Sigmoid colon (tissue), 4 donors: ENCODE data around the gene CPNE4.

Source experiments
- POLR2AphosphoS5 ChIP-seq, 4 donors: sonication (generic); formaldehyde crosslinking; IDR thresholded peaks; one replicate each; pipeline ENCODE4 v1.6.1; 2017; ENCODE audit warnings: antibody characterized with exemption in 4 of 4
- TF ChIP-seq, protein P1 (sequence below), 4 experiments: fragments of 450-650 bp in 3 of 4; fragments of 200-600 bp in 1 of 4; IDR thresholded peaks; one replicate each; pipeline ENCODE4 v1.5.1; 2016 to 2019; ENCODE audit warnings: antibody characterized with exemption in 4 of 4, mild to moderate bottlenecking in 3 of 4, moderate library complexity in 2 of 4

DNA sequence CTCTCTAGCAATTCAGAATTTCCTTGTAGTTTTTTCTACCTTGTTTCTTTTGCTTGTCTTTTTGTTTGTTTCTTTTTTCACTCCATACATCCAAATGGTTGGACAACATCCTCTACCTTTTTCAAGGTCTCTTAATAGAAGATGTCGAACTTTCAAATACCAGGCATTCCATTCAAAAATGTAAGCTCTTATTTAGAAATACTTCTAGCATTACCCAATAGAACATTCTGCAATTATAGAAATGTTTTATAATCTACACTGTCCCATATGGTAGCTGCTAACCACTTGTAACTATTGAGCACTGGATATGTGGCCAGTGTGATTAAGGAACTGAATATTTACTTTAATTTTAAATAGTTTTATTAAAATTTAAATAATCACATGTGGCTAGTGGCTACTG is 335.8 kb downstream of the CPNE4 start:
- TF ChIP-seq POLR2AphosphoS5 (IDR thresholded peaks at IDR 0.05): no peak
- TF ChIP-seq, protein P1, sequence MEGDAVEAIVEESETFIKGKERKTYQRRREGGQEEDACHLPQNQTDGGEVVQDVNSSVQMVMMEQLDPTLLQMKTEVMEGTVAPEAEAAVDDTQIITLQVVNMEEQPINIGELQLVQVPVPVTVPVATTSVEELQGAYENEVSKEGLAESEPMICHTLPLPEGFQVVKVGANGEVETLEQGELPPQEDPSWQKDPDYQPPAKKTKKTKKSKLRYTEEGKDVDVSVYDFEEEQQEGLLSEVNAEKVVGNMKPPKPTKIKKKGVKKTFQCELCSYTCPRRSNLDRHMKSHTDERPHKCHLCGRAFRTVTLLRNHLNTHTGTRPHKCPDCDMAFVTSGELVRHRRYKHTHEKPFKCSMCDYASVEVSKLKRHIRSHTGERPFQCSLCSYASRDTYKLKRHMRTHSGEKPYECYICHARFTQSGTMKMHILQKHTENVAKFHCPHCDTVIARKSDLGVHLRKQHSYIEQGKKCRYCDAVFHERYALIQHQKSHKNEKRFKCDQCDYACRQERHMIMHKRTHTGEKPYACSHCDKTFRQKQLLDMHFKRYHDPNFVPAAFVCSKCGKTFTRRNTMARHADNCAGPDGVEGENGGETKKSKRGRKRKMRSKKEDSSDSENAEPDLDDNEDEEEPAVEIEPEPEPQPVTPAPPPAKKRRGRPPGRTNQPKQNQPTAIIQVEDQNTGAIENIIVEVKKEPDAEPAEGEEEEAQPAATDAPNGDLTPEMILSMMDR (IDR thresholded peaks at IDR 0.05): no peak
